Activated T-cell treated with anti-CD3 and anti-CD28 coated beads, Interleukin-2, amount 50 U/mL, for 72 hours (primary cell): Measurements from ENCODE around the gene CTTN. TPM values are rescaled to one million over a fixed set of nuclear protein-coding genes. Genes with fewer than 3 reads are reported as not detected.
A peak's percentile ranks its signal among the peaks of the same experiment; 100 is the strongest.

ENCODE experiments used
- ATAC-seq, 2 donors: fragments of 150-1000 bp; cut with Tn5 transposase; replicated peaks in 1 of 2; 2 replicates each; pipeline ENCODE4 v1.10.0; 2021; ENCODE audit warnings: moderate library complexity in 2 of 2, mild to moderate bottlenecking in 1 of 2
- DNase-seq, 2 donors: peaks; one replicate each; pipeline ENCODE4 v3.0.0; 2021 to 2022; ENCODE audit warnings: mixed read lengths in 1 of 2
- H3K27ac Mint-ChIP-seq: one replicate; pipeline ENCODE4 v1.8.0; 2022; ENCODE audit warnings: mild to moderate bottlenecking, moderate library complexity, mixed read lengths
- H3K27me3 Mint-ChIP-seq: one replicate; pipeline ENCODE4 v1.8.0; 2022; ENCODE audit warnings: low read depth, mixed read lengths
- H3K36me3 Mint-ChIP-seq, 2 donors: one replicate each; pipeline ENCODE4 v1.8.0; 2022; ENCODE audit warnings: mixed read lengths in 2 of 2, mild to moderate bottlenecking in 1 of 2; ENCODE audit not compliant: insufficient read depth in 2 of 2
- H3K4me1 Mint-ChIP-seq: one replicate; pipeline ENCODE4 v1.8.0; 2022; ENCODE audit warnings: low read depth, mixed read lengths
- H3K4me3 Mint-ChIP-seq, 2 donors: one replicate each; pipeline ENCODE4 v1.8.0; 2022; ENCODE audit warnings: mild to moderate bottlenecking in 2 of 2, mixed read lengths in 2 of 2, moderate library complexity in 2 of 2
- H3K9me3 Mint-ChIP-seq, 2 donors: one replicate each; pipeline ENCODE4 v1.8.0; 2022; ENCODE audit warnings: mixed read lengths in 2 of 2
- total RNA-seq, 2 donors: library from RNA; stranded (reverse); gene quantifications; one replicate each; pipeline ENCODE4 v1.2.3, GENCODE V29; 2022

Gene CTTN
- total RNA-seq, 2 donors from 2014 or later = 29.5 to 42.9 TPM

DNA sequence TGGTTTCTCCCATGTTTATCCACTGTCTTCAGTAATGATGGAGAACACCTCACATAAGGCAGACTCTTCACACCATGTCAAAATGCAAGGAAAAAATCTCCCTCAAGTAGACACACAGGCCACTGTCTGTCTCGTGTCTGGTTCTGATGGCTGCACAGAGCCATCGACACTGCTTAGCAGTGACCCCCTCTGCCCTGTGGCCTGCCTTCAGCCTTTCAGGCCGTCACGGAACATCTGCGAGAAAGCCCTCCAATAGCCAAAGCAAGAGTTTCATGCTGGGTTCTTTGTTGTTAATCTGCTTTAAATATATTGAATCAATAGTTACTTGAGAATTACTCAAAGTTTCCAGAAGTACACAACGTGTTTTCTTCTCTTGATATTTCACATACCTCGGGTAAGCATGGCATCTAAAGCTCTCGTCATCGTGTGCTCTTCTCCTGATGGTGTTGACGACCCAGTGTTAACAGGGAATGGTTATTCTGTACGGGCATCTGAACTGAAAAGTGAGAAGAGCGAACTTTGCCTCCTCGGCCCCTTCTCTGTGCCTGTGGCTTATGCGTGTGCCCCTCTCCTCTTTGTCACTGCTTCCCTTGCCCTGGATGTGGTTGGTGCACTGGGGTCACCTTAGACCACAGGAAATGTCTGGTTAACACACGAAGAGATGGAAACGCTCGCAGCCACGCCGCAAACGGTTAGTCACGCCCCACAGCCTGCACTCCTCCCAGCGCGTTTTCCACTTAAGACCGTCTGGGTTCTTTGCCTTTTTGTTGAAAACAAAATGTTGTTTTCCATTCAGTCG is 33.4 kb upstream of the CTTN start:
- H3K36me3 Mint-ChIP-seq = peaks cover 6 to 20% of the 10 kb centered on the region in 2 donors
- H3K27ac Mint-ChIP-seq = peak overlapping the region; percentile 79
- no peaks in the 10 kb centered on the region for H3K27me3 Mint-ChIP-seq
- peak overlapping the region; percentile 77 for H3K4me3 Mint-ChIP-seq
- H3K9me3 Mint-ChIP-seq = no peaks in the 10 kb centered on the region
- peak; percentile 83 to 88 for DNase-seq
- H3K4me1 Mint-ChIP-seq = peaks cover 25% of the 10 kb centered on the region
- peak; percentile 94 to 99 for ATAC-seq

DNA sequence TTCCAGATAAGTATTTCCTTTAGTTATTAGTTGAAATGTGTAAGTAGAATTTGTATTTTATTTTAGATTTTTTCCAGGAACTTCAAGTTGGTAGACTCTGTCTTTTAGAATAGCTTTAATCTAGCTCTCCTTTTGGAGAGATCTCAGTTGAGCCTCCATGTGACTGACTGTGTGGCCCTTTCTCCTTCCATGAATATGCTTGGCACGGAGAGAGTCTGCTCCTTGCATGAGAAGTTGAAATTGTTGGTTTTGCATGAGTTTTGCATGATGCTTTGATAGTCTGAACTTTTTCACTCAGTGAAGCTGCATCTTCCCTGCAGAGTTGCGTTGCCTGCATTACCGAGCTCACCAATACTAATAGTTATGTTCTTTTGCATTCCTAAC is 32.8 kb upstream of the CTTN start:
- ATAC-seq (peak; percentile 22 to 24), DNase-seq (no peak)
- peak overlapping the region; percentile 77 for H3K4me3 Mint-ChIP-seq
- peaks cover 25% of the 10 kb centered on the region for H3K4me1 Mint-ChIP-seq
- H3K27me3 Mint-ChIP-seq = no peaks in the 10 kb centered on the region
- H3K9me3 Mint-ChIP-seq = no peaks in the 10 kb centered on the region
- peaks cover 6 to 20% of the 10 kb centered on the region in 2 donors for H3K36me3 Mint-ChIP-seq
- peak overlapping the region; percentile 79 for H3K27ac Mint-ChIP-seq

DNA sequence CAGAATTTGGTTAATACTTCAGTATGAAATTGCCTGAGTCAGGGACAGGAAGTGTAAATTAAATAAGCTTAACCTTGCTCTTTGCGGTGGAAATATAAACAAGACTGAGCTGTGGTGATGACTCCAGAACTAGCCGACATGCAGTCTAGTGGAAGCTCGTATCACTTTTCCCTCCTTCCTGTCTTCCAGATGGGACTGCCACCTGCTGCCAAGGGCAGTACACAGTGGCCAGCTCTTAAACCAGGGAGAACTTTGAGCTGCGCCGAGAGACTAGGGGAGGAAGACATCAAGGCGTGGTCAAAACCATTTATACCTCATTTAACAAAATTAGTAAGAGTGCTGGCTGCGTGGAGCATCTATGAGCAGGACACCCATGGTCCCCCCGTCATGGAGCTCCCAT is 31.3 kb upstream of the CTTN start:
- Mint-ChIP-seq H3K36me3 (peaks cover 8 to 17% of the 10 kb centered on the region in 2 donors), H3K27ac (no peak overlapping the region), H3K4me3 (no peak overlapping the region), H3K27me3 (no peaks in the 10 kb centered on the region), H3K4me1 (peaks cover 25% of the 10 kb centered on the region), H3K9me3 (peaks cover 3 to 4% of the 10 kb centered on the region in 2 donors)
- ATAC-seq (no peak), DNase-seq (no peak)

DNA sequence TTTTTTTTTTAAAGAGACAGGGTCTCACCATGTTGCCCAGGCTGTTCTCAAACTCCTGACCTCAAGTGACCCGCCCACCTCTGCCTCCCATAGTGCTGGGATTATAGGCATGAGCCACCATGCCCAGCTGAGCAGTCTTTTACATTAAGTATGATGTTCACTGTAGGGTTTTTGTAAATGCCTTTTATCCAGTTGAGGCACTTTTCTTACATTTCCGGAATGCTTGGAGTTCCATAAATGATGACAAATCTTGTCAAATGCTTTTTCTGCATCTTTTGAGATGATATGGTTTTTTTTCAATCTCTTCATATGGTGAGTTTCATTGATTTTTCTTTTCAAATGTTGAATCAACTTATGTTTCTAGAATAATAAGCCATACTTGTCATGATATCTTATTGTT is 29.4 kb upstream of the CTTN start:
- no peak for DNase-seq
- Mint-ChIP-seq H3K27ac (no peak overlapping the region), H3K36me3 (peaks cover 6 to 12% of the 10 kb centered on the region in 2 donors), H3K4me3 (no peak overlapping the region), H3K27me3 (no peaks in the 10 kb centered on the region), H3K4me1 (peaks cover 24% of the 10 kb centered on the region), H3K9me3 (peaks cover 3 to 4% of the 10 kb centered on the region in 2 donors)
- ATAC-seq = no peak

DNA sequence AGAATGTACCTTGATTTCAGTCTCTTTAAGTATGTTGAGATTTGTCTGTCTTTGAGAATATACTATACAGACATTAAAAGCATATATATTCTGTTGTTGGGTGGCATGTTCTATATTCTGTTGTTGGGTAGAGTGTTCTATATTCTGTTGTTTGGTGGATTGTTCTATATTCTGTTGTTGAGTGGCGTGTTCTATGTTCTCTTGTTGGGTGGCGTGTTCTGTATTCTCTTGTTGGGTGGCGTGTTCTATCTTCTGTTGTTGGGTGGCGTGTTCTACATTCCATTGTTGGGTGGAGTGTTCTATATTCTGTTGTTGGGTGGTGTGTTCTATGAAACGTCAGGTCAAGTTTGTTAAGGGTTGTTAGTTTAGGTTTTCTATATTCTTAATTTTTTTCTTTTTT is 27.1 kb upstream of the CTTN start:
- DNase-seq = no peak
- no peak for ATAC-seq
- Mint-ChIP-seq H3K27ac (no peak overlapping the region), H3K9me3 (peaks cover 3 to 4% of the 10 kb centered on the region in 2 donors), H3K4me3 (no peak overlapping the region), H3K36me3 (peaks cover 3 to 10% of the 10 kb centered on the region in 2 donors), H3K27me3 (no peaks in the 10 kb centered on the region), H3K4me1 (peaks cover 1% of the 10 kb centered on the region)

DNA sequence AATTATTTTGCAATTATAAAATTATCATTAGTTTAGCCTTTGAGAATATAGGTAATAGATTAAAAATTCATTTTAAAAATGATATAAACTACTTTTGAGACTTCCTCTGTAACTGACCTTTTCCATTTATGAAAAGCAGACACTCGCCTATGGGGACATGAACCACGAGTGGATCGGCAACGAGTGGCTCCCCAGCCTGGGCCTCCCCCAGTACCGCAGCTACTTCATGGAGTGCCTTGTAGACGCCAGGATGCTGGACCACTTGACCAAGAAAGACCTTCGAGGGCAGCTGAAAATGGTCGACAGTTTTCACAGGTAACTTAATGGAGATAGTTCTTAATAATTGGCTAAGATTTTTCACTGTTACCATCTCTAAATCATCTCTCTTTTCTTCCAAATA is 26.3 kb upstream of the CTTN start:
- H3K9me3 Mint-ChIP-seq = peaks cover 3 to 4% of the 10 kb centered on the region in 2 donors
- no peaks in the 10 kb centered on the region for H3K27me3 Mint-ChIP-seq
- peaks cover 3 to 11% of the 10 kb centered on the region in 2 donors for H3K36me3 Mint-ChIP-seq

DNA sequence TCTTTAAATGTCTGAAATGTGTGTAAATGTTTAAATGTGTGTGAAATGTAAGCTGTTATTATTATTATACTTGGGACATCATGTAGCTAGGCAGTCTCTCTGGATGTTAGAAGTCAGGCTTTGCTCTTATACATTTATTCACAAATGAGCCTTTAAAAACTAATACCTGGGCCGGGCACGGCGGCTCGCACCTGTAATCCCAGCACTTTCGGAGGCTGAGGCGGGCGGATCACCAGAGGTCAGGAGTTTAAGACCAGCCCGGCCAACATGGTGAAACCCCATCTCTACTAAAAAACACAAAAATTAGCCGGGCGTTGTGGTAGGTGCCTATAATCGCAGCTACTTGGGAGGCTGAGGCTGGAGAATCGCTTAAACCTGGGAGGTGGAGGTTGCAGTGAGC is 21.7 kb upstream of the CTTN start:
- no peak overlapping the region for H3K4me3 Mint-ChIP-seq
- DNase-seq (no peak), ATAC-seq (no peak)
- no peak overlapping the region for H3K27ac Mint-ChIP-seq
- peaks cover 3 to 11% of the 10 kb centered on the region in 2 donors for H3K36me3 Mint-ChIP-seq
- H3K9me3 Mint-ChIP-seq = no peaks in the 10 kb centered on the region
- H3K27me3 Mint-ChIP-seq = no peaks in the 10 kb centered on the region
- H3K4me1 Mint-ChIP-seq = peaks cover 4% of the 10 kb centered on the region

More for the DNA sequence above, 26.3 kb upstream of the CTTN start:
- Mint-ChIP-seq H3K27ac (no peak overlapping the region), H3K4me1 (peaks cover under 1% of the 10 kb centered on the region), H3K4me3 (no peak overlapping the region)
- DNase-seq (no peak), ATAC-seq (no peak)

DNA sequence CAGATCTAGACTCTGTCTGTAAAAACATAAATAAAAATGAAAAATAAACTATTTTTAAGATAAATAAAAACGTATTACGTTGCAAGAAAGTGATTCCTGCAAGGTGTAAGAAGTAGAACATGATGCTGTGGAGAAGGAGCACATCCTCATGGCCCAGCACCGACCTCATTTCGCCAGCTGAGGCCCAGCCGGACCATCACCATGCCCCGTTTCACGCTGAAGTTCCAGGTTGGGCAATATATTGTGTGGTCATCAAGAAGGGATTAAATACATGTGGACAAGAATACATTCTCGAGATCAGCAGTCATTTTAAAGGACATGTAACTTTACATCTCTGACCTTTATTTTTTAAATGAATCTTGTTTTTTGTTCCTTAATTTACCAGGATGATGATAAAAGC is 20.7 kb upstream of the CTTN start:
- Mint-ChIP-seq H3K4me3 (no peak overlapping the region), H3K27me3 (no peaks in the 10 kb centered on the region), H3K27ac (no peak overlapping the region), H3K36me3 (peaks cover 3 to 11% of the 10 kb centered on the region in 2 donors), H3K9me3 (no peaks in the 10 kb centered on the region), H3K4me1 (peaks cover 4% of the 10 kb centered on the region)
- ATAC-seq = no peak
- DNase-seq = no peak

DNA sequence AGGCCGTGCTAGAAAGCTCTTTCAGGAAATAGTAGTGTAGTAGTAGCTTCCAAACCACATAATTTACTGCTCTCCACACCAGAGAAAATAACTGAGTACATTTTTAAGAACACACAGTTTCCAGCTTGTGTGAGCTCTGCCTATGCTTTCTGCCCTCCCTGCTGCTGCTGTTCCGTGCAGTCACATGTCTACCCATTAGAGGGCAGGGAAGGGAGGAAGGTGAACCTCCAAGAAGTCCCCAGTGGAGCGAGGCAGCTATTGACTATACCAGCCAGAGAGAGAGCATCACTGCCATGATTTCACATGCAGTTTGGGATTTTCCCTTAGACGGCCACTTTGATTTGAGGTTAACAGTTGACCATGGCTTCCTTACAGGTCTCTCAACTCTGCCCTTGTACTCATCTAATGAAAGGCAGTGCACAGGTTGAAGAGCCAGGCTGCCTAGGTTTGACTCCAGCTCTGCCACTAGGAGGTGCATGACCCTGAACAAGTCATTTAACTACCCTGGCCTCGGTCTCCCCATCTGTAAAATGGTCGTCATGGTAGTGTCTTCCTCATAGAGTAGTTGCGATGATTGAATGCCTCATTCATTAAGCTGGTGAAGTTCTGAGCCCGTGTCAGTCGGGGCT is 19.7 kb upstream of the CTTN start:
- Mint-ChIP-seq H3K4me3 (no peak overlapping the region), H3K4me1 (peaks cover 4% of the 10 kb centered on the region), H3K27ac (no peak overlapping the region), H3K27me3 (no peaks in the 10 kb centered on the region), H3K36me3 (peaks cover 3 to 11% of the 10 kb centered on the region in 2 donors), H3K9me3 (no peaks in the 10 kb centered on the region)
- DNase-seq (no peak), ATAC-seq (no peak)

DNA sequence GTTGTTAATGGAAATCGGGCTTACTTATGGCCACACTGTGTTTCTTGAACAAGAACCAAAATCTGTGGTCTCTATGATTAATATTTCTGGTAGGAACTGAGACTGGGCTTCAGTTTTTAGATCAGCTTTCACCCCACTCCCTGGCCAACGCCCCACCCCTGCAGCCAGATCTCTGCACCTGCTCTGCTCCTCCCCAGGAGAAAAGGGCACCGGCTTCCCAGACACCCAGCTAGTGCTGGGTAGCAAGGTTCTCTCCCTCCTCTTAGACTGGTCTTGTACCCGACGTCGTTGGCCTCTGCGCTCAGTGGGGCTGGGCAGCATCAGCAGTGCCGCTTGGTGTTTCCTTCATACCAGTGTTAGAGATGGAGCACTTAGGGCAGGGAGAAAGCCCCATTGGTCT is 17.0 kb upstream of the CTTN start:
- Mint-ChIP-seq H3K27ac (peak overlapping the region; percentile 20), H3K4me3 (no peak overlapping the region), H3K36me3 (peaks cover 3 to 10% of the 10 kb centered on the region in 2 donors), H3K4me1 (peaks cover 4% of the 10 kb centered on the region), H3K9me3 (no peaks in the 10 kb centered on the region), H3K27me3 (no peaks in the 10 kb centered on the region)
- no peak for DNase-seq
- ATAC-seq = no peak

DNA sequence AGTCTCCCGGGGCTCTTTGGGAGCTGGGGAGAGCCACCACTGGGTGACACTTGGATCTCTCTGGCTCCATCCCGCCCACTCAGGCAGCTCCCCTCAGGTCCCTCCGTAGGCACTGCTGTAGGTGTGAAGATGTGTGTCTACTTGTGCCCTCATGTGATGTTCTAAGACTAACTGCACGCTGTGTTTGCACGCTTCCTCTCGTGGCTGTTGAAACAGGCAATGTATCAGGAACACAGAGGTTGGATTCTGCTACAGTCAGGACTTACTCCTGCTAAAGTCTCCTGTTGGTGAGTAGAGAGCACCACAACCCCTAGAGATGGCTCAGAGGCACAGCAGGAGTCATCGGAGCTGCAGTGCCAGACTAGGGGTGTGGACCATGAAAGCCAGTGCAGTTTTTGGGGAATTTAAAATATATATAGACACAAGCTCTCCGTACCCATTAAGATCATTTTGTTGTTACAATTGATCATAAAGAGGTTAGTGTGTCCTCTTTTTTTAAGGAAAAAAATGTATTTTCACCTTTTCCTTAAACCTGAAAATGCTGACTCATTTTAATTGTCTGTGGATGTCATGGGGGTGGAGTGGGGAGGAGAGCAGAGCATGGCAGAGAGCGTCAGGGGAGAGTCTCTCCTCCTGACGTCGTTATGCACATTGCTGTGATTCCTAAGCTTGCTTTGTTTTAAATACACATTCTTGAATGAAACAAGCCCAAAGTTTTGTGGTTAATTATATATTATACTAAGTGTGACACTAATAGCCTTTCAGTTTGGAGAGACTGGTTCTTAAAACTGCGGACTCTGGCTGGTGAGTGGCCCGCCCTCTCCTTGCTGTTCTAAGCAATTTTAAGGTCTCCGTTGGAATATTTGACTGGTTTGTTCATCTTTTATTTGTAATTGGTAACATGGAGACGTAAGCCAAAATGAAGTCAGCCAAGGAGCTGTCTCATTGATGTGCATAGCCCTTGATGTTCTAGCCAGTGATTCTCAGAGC is 16.2 kb upstream of the CTTN start:
- Mint-ChIP-seq H3K27ac (no peak overlapping the region), H3K36me3 (peaks cover 3 to 8% of the 10 kb centered on the region in 2 donors)

DNA sequence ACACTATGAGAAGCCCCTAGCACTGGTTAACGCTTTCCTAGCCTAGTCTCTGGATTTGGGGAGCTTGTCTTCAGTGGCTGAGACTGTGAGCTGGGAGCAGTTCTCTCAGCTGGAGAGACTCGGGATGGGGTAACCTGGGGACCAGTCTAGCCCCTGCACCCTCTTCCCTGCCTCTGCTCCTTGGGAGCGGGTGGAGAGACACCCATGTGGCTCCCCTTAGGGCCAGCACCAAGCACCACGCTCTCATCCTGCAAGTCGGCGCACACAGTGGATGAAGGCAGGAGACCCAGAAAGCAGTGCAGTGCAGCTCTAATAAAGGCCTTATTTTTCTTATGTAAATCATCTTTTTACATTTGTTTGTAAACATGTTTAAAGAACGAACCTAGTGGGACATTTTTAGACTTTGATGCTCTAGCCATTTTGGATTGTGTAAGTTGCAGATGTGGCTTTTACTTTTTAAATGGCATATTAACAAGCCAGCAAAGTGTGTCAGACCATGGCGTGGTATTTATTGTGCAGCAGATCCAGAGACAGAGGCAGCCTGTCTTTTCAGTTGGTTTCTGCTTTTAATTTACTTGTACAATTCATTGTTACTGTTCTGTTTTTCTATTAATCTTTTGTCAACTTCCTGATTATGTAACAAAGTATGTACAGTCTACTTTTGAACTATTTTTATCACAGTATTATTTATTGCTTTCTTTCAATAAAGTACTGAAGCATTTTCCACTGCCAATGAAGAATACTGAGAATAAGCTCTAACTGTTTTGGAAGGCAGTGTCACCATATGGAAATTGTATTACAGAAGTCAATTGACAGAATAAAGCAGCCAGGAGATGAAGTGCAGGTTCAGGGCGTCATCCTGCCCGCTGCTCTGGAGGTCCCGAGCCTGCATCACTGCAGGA is 14.4 kb upstream of the CTTN start:
- Mint-ChIP-seq H3K4me1 (no peaks in the 10 kb centered on the region), H3K27ac (no peak overlapping the region), H3K9me3 (no peaks in the 10 kb centered on the region), H3K27me3 (no peaks in the 10 kb centered on the region), H3K36me3 (peaks cover 0 to 4% of the 10 kb centered on the region in 2 donors), H3K4me3 (no peak overlapping the region)
- ATAC-seq (no peak), DNase-seq (no peak)

More for the DNA sequence above, 16.2 kb upstream of the CTTN start:
- peaks cover 3% of the 10 kb centered on the region for H3K4me1 Mint-ChIP-seq
- ATAC-seq = no peak
- no peak overlapping the region for H3K4me3 Mint-ChIP-seq
- H3K27me3 Mint-ChIP-seq = no peaks in the 10 kb centered on the region
- no peak for DNase-seq
- H3K9me3 Mint-ChIP-seq = no peaks in the 10 kb centered on the region
